HG03460 (cell line): ENCODE measurements around the gene HOXA6.

Source experiments
- ATAC-seq: cut with Tn5 transposase; IDR thresholded peaks from one replicate; pipeline ENCODE4 v1.9.1; 2021; ENCODE audit not compliant: unreplicated experiment

The HOXA6 gene

DNA sequence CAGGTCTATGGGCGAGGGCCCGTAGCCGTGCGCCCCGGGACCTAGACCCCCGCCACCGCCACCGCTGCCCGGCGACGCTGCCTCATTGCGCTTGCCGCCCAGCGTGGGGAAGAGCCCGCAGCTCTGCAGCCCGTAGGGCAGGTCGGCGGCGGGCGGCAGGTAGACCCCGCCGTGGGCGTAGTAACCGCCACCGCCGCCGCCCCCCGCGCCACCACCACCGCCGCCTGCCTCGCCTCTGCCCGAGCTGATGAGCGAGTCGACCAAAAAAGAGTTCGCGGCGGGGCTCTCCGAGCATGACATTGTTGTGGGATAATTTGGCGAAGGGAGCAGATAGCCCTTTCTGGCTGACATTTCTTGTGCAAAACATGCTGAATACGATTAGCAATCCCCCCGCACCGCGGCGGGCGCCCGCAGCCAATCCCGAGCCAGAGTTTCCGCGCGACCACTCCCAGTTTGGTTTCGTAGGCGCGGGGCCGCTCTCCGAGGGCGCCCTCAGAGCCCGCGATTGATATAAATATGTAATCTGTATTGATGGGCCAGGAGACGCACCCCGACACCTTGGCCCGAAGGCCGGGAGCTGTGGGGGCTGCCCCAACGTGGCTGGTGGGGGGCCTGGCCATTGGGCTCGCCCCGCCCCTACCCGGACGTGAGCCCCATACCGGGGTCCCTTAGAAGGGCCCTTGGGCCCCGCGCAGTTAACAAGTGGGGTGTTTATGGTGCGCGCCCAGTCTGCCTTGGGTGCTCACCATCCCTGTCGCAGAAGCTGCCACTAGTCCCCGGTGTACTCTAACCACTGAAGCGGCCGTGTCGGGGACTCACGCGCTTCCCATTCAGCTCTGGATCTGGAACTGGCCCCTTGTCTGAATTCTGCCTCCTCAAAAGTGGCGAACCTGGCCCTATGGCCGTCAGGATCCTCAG lies 26.6 kb upstream of the HOXA6 start, which contains the start of gene HOXA10:
TSS of gene HOXA10 (minus strand) at position 365 of the 918 bp plus-strand sequence. CDS start at position 351, 14 bp downstream.
- no peak for ATAC-seq

DNA sequence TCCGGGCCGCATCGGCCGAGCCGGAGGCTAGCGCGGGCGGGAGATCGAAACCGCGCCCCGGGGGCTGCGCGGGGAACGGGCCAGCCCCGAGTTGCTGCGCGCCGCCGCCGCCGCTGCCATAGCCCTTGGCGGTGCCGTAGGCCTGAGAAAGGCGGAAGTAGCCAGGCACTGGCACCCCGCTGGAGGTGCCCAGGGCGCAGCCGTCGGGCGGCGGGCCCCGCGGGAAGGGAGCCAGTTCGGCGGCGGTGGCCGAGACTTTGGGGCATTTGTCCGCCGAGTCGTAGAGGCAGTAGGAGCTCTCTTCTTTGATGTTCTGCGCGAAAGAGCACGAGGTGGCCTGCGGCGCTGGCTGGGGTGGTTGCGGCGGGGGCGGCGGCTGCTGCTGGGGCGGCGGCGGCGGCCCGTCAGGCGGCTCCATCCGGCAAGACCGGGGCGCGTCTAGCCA lies 26.0 kb upstream of the HOXA6 start:
- ATAC-seq, result no peak

DNA sequence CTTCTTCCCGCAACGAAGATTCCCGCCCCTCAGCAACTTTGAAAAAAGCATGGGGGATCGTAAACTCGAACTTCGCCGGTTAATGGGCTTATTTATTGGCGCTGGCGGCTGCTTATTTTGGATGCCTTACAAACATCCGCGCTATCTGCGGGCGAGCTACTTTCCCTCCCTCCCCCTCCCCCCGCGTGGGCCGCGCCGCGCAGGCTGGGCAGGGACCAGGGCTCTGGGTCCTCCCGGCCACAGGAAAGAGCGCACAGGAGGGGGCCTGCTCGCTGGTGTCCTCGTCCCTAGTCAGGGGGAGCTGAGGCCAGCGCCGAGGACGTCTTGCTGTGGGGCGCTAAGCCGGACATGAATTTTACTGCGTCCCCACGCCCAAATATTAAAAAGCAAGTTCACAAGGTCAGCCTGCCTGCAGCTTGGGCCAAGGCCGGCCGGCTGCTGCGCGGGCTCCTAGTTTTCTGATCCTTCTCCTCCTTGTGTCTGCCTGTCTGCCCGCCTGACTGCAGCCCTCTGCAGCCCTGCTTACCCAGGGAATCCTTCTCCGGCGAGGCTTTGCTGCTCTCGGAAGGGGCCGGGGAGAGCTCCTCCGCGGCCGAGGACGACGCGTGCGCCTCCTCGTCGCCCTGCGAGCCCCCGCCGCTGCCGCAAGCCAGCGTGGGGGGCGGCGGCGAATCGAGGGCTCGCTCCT lies 25.4 kb upstream of the HOXA6 start:
- ATAC-seq, result no peak

DNA sequence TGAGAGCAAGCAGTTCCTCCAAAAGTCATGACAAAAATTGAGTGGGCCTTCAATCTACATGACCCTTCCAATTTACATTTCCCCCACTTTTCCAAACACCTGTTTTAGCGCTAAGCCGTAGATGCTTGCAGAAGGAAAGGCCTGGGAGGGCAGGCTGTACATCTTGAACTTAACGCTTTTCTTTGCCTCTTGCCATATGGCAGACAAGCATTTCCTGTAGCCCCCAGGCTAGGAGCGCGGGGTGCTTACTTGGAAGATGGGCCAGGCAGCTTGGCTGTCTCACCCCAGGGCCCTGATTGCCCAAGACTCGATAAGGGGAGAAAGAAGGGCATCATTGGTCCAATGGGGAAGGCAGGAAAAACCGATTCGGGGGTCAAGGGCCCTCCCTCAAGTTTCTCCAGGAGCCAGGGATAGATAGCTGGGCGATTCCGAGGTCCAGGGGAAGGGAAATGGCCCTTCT lies 24.8 kb upstream of the HOXA6 start:
- ATAC-seq, result no peak

DNA sequence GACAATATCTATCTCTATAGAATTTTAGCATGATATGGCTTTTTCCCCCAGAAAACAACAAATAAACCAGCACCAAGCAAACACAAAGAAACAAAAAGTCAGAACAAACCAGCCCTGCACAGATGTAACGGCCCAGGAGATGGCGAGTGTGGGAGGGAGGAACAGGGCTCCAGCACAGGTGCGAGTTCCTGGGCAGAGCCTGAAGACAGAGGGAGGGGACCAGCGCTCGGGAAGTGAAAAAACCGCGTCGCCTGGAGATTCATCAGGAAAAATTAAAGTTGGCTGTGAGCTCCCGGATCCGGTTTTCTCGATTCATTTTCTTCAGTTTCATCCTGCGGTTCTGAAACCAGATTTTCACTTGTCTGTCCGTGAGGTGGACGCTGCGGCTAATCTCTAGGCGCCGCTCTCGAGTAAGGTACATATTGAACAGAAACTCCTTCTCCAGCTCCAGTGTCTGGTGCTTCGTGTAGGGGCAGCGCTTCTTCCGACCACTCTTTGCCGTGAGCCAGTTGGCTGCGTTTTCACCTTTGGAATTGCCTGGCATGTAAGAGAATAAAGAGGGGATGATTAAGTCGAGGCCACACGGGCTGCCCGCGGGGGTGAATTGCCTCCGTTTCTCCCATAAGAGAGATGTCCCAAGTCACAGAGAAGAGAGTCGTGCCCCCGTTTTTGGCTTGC lies 24.2 kb upstream of the HOXA6 start:
- ATAC-seq, result no peak

DNA sequence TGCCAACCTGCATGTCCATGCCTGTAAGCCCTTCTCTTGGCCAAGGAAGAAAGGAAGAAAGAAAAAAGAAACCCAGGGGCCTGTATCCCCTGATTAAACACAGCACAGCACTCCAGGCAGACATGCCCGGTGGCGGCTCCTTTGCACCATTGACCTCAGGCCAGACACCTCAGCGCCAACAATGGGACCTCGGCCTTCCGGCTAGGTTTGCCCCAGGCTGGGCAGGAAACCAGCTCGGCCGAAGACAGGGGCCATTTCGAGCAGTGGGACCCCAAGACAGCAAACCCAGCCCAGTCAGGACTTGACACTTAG lies 23.7 kb upstream of the HOXA6 start:
- ATAC-seq, result no peak

DNA sequence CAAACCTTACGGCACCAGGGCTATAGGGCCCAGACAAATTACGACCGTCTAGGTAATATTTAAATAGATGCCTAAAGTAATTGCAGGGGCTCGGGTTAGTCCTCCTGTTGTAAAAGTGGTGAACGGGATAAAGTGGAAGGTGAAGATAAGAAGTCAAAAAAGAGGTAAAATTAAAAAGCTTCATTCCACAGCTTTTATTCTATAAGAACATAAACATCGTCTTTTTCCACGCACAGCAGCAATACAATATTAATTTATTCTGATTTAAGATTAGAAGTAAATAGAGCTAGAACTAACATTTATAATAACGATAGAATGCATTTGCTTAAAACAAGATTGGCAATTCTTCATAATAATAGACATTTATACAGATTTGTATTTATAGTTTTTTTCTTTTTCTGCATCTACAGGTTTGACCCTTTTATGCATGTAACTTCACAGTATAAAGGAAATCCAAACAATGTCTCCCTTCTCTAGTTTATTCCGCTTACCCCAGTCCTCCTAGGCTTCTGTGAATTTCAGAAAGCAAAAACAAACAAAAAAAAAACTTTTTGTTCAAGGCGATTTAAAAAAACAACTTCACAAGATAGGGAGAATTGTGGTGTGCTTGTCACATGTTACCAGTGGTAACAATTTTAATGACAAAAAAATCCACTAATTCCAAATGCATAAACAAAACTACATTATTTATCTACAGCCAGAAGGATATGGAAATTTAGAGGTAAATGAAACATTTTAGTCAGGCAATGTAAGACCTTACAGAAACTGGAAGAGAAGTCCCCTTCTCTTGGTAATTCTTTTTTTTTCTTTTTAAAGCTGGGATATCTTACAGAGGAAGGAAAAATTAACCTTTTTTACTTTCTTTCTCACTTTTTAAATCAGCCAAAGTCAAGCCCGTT lies 23.1 kb upstream of the HOXA6 start:
- ATAC-seq, result no peak

DNA sequence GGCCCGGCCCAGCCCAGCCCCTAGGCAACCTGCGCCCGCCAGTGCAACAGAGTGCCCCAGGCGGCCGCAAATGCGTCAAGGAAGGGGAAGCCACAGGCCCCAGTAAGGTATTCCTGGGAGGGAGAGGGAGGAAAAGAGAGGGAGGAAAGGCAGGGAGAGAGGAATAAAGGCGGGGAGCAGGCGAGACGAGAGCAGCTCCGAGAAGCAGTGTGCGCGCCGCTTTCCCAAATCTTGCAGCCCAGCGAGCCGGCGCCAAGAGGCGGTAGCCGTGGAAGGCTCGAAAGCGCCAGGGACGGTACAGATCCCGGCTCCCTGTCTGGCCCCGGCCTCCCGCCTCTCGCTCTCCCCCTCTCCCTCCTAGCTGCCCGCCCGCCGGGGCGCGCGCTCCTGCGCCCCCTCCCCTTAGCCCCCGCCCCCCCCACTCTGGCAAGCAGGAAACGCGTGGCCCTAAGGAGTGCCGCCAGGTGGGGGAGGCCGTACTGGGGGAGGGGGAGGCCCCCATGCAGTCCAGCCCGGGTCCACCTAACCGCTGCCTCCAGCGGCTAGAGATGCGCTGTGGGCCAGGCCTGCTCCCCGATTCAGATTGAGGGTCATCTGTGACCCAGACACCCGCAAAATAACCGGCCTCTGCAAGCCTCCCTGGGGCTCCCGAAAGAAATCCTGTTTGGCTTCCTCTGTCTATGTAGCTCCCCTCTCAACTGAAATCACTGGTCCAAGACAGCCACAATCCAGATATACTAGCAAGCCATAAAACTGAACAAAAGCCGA lies 22.3 kb upstream of the HOXA6 start:
- ATAC-seq, result no peak

DNA sequence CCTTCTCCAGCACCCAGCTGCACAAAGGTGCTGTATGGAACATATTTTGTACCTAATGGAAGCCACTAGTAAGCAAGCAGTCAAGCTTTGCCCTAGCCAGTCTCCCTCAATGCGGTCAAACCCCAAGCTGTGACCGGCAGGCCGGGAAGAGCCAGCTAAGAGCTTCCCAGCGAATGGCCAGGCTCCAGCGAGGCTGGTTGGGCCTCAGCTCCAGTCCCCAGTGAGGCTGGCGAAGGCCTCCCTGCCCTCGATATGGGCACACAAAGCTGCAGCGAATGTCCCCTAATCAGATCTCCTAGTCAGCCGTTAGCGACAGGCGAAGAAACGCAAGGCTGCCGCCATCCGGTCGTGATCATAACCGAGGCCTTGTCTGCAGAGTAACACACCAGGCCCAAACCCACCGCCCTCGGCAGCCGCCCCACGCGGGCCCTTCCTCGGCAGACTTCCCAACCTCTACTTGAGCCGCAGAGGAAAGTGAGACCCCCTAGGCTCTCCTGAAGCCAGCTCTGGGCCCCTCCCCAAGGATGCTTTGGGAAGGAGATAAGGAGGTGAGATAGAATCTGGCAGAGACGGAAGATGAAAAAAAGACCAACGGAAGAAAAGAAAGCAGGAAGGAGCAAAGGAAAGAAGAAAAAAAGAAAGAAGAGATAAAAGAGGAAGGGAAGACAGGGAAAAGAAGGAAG lies 20.8 kb upstream of the HOXA6 start:
- no peak for ATAC-seq

DNA sequence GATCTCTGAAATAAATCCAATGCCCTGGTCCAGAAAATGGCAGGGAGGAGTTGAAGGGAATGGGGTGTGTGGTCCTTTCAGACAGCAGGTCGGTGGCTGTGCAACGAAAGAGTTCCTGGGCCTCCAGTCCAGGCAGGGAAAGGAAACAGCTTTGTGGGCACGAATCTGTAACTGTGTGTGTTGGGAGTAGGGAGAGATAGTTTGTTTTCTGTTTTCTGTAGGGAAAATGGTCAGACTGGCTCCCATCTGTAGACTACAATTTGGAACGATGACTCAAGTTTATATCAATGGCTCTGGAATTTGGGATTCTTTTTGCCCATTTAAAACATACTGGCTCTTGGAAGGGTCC lies 20.3 kb upstream of the HOXA6 start:
- no peak for ATAC-seq

DNA sequence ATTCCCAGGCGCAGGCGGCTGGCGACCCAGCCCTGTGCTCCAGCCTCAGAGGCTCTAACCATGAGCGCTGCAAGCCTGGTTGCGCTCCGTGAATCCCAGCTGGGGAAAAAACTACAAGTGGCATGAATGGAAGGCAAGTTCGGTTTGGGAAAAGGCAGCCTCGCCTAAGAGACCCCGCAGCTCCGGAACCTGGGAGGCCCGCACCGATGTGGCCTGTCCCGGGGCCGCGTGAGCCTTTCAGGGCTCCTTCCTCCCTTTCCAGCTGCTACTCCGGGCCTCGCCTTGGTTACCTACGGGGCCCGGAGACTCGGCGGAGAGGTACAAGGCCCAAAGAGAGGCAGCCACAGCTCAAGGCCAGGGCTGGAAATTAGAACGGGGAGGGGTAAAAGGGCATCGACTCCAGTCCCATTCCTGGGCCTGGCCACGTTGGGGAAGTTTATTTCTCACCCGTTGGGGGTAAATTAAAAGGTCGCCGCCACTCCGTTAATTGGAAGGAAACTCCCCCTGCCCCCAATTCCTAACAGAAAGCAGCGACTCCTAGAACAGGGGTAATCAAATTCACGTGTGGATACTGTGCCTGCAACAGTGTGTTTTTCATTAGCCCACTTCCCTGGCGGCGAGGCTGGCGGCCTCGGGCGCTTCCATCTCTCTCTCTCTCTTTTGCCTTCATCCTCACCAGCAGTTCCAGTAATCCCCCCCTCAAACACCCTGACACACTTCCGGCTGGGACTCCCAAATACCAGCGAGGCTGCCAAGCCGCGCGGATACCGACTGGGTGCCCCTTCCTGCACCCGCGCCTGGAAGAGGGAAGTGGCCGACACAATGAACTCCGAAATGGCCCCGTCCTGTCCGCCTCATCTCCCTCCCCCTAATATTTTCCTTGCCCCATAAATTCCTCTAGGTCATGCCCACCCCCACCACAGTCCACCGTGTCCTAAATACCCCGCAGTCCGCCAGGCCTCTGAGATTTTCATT lies 19.2 kb upstream of the HOXA6 start:
- no peak for ATAC-seq

DNA sequence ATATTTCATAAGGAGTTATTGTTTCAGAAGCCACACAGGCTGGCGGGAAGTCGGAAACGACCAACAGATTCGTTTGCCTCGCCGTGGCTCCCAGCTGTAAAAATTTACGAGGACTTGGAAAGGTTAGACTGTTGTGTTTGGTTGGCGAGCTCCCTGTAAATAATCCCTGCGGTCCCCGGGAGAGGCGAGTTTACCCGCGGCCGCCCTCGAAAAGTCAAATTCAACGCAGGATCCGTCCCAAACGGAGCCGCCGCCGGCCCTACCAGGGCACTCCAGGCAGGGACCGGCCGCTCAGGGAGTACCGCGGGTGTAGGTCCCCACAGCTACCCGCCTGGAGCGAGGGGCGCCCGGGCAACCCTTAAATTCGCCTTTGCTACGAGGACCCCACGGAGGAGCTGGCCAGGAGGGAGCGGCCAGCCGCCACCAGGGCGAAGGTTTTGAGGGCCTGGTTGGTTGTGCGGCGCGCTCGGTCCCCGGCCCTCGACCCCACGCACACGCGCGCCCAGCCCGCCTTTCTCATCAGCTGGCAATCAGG lies 18.5 kb upstream of the HOXA6 start:
- ATAC-seq, result no peak

DNA sequence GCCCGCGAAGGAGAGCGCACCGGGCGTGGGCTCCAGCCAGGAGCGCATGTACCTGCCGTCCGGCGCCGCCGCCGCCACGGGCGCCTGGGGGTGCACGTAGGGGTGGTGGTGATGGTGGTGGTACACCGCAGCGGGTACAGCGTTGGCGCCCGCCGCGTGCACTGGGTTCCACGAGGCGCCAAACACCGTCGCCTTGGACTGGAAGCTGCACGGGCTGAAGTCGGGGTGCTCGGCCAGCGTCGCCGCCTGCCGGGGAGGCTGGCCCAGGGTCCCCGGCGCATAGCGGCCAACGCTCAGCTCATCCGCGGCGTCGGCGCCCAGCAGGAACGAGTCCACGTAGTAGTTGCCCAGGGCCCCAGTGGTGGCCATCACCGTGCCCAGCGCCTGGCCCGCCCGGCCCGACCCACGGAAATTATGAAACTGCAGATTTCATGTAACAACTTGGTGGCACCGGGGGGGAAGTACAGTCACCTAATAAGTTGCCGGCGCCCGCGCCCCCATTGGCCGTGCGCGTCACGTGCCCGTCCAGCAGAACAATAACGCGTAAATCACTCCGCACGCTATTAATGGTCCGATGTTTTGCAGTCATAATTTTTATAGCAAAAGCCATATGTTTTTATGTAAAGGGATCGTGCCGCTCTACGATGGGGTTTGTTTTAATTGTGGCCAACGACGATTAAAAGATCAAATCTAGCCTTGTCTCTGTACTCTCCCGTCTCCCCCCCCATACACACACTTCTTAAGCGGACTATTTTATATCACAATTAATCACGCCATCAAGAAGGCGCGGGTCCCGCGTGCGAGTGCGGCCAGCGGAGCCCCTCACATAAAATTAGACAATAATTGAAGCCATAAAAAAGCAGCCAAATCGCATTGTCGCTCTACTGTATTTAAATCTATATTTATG lies 17.8 kb upstream of the HOXA6 start, which contains the start of gene HOXA9:
TSS of gene HOXA9 (minus strand) at position 449 of the 907 bp plus-strand sequence. CDS start at position 369, 80 bp downstream.
- no peak for ATAC-seq

DNA sequence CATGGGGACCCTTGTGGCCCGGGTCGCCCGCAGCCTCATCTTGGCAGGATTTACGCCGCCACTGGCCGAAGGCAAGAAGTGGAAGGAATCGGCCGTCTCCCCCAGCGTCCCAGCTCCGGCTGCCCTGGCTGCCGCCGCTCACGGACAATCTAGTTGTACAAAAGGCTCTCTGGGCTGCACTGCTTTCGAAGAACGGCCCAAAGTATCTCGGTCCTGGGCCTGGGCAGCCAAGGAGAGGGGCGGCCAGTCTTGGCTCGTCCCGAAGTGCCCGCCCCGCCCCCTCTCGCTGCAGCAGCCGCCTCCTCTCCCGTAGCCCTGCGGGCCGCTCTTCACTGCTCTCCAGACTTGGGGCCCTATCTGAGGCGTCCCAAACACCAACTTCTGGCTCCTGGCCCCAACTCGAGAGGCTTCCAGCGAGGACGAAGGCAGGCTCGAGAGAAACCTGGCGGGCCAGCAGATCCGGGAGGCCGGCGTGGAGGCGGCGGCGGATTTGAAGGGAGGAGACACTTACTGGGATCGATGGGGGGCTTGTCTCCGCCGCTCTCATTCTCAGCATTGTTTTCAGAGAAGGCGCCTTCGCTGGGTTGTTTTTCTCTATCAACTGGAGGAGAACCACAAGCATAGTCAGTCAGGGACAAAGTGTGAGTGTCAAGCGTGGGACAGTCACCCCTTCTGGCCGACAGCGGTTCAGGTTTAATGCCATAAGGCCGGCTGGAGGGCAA lies 17.0 kb upstream of the HOXA6 start:
- no peak for ATAC-seq

DNA sequence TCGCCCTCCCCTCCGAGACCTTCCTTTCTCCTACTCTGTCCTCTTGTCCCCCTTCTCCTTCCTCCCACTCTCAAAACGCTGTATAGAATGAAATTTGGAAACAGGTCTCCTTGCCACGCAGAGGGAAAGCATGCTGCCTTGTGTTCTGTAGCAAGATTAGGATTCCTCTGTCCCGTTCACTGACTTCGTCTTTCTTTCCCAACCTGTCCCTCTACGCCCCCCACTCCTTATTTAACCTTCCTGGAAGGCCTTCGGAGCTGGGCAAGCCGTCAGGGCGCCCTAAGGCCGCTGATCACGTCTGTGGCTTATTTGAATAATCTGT lies 16.4 kb upstream of the HOXA6 start:
- ATAC-seq, result no peak

DNA sequence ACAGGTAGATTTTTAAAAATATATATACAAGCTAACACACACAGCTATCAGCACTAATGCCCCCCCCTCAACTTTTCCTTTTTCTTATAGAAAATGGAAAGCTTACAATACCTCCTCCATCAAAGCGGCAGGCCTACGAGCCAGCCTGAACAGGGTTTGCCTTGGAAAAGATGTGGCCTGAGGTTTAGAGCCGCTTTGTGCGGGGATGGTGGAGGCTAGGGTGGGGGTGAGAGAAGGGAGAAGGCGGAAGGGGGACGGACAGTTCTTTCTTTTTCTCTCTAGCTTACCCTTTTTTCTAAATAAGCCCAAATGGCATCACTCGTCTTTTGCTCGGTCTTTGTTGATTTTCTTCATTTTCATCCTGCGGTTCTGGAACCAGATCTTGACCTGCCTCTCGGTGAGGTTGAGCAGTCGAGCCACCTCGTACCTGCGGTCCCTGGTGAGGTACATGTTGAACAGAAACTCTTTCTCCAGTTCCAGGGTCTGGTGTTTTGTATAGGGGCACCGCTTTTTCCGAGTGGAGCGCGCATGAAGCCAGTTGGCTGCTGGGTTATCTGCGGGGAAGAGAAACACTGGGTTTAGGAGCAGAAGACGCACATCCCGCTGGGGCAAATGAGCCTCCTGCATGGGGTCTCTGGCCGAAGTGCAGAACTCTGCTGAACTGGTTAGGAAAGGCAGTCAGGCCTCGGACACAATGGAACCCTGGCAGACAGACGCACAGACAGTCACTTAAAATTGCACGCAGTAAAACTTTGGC lies 15.9 kb upstream of the HOXA6 start:
- no peak for ATAC-seq
